GM12891 (cell line): ENCODE measurements around the gene SIVA1.

Experiments used
- DNase-seq: peaks from one replicate; pipeline ENCODE4 v3.0.0; 2011; ENCODE audit warnings: low spot score; ENCODE audit not compliant: insufficient read length
- FAIRE-seq: peaks from 2 replicates; lab custom pipeline; 2011; peaks lifted over from hg19 to GRCh38; lab: Jason Lieb, UNC
- PAX5 ChIP-seq: IDR thresholded peaks from 2 replicates; pipeline ENCODE4 v1.6.1; 2011; ENCODE audit warnings: low read length, moderate library complexity, mild to moderate bottlenecking; ENCODE audit not compliant: insufficient read depth, severe bottlenecking
- POLR2A ChIP-seq: IDR thresholded peaks from 2 replicates; pipeline ENCODE4 v1.6.1; 2011; ENCODE audit warnings: low read depth, low read length, control low read depth
- POLR2AphosphoS5 ChIP-seq: IDR thresholded peaks from 2 replicates; pipeline ENCODE4 v1.6.1; 2011; ENCODE audit warnings: low read depth, low read length, control low read depth
- POU2F2 ChIP-seq: IDR thresholded peaks from 2 replicates; pipeline ENCODE4 v1.6.1; 2011; ENCODE audit warnings: low read depth, mild to moderate bottlenecking, control low read depth, low read length, moderate library complexity
- SPI1 ChIP-seq: IDR thresholded peaks from 2 replicates; pipeline ENCODE4 v1.6.1; 2011; ENCODE audit warnings: low read depth, low read length, control low read depth
- TAF1 ChIP-seq: IDR thresholded peaks from 2 replicates; pipeline ENCODE4 v1.6.1; 2011; ENCODE audit warnings: low read depth, low read length, control low read depth

The SIVA1 gene

DNA sequence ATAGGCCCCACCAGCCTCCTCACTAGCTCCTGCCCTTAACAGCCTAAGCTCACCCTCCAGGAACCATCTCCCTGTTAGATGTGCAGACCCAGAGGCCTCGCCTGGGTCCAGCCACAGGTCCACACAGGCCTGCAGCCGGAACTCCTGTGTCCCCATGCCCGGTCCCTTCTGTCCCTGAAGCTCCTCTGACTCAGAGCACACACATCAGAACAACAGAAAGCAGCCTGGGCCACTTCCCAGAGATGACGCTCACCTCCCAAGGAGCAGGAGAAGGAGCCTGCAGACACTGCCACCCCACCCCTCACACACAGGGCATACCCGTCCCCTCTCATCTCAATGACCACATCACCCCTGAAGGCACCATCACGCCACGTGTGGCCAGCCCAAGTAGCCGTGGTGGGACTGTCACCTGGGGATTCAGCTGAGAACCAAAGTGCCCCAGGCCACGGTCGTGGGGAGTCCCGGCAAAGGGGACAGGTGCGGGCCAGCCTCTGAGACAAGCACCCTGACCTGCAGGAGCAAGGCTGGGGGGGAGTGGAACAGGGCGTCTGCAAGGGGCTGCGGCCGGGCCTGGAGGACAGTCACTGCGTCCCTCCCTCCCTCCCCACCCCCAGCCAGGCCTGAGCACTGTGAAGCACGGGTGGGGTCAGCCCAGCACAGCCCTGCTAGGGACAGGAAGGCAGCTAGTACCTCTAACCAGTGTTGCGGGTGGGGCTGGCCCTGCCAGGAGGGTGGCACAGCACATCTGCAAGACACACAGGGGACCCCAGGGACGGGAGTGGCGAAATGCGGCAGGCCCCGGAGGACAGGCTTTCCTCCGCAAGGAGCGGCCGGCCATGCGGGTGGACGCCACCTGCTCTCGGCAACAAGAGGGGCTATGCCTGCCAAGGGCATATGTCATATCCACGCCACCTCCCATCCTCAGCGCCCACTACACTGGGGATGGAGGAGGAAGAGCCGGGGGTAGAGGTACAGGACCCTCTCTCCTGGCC is 37.1 kb downstream of the SIVA1 start:
- TF ChIP-seq POU2F2 (no peak), TAF1 (no peak), SPI1 (no peak), PAX5 (no peak), POLR2A (no peak), POLR2AphosphoS5 (no peak)
- no peak for FAIRE-seq
- DNase-seq, result no peak

DNA sequence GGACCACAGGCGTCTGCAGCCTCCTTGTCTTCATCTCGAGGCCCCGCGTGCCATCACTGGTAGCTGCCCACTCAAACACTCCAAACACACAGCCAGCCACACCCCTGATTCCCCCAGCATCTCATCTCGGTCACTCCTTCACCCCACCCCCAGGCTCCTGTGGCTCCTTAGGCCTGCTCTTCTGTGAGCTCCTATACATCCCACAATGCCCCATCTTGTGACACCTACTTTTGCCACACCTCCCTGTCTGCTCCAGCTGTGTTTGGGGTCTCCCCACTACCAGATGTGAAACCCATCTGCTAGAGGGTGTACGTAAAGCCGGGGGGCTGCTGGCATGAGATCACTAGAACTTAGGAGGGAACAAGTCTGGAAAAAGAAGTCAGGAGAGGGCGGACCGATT is 38.5 kb downstream of the SIVA1 start:
- FAIRE-seq, result no peak

DNA sequence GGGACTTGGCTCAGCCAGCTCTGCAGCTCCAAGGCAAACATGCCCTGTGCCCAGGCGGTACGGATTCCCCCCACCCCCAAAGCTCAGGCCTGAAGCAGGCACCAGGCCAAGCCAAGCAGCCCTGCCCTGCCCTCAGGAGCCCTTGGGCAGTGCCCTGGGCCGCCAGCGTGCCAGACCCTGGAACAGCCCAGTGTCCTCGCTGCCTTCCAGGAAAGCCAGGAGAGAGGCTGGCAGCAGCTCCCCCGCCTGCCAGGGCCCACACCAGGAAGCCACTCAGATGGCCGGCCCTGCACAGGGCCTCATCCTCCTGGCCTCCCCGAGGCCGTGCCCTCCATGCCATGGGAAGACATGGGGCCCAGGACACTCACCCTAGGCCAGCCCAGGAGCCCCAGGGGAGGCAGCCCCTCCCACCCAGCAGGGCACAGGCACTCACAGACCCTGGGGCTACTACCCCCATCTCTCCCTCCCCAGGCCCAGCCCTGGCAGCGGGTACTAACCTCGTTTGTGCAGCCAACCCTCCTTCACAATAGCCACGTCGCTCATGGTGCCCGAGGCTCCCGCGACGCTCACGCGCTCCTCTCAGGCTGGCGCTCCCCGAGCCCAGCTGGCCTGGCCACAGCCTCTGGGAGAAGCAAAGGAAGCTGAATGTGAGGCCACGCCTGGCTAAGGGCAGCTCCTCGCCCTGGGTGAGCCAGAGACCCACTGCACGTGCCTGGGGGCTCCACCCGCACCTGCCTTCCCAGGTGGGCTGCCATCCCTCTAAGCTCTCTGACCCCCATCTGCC is 39.3 kb downstream of the SIVA1 start:
- no peak for DNase-seq
- FAIRE-seq, result no peak
- no peak for TF ChIP-seq SPI1
- no peak for TF ChIP-seq PAX5
- no peak for TF ChIP-seq POLR2AphosphoS5
- TF ChIP-seq POU2F2, result no peak
- no peak for TF ChIP-seq TAF1
- TF ChIP-seq POLR2A, result no peak

More for the DNA sequence above, 38.5 kb downstream of the SIVA1 start:
- TF ChIP-seq PAX5 (no peak), POLR2AphosphoS5 (no peak), POU2F2 (no peak), SPI1 (no peak), TAF1 (no peak), POLR2A (no peak)
- DNase-seq, result no peak

DNA sequence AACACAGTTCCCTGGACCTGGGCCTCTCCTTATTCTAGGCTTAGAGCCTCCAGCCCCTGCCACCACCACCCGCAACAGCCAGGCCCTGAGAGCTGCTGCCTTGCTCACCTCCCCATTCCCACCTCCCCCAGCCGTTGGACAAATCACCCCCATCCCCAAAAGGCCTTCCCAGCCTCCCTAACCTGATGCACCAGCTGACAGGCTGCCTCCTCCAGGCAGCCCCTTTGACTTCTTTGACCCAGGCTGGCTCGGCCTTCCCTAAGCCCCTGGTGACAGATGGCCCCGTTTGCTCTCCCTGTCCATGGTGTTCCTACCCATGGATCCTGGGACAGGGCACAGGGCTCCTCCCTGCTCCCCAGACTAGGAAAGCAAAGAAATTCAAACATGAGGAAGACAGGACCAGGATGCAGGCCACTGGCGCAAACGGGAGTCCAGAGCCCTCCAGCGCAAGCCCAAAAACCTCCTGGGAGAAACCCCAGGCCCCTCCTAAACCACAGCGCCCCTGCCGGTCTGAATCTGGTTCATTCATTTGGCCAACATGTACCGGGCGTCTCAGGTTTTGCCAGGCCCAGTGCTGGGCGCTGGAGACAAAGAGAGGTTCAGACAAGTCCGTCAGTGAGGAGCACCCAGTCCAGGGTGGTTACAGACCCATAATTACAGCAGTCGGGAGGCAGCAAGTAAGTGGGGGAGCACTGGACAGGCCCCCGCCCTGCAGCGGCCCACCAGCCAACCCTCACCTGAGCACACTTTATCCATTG is 40.2 kb downstream of the SIVA1 start:
- TF ChIP-seq POU2F2, result no peak
- TF ChIP-seq PAX5, result no peak
- no peak for TF ChIP-seq SPI1
- no peak for DNase-seq
- FAIRE-seq, result no peak

DNA sequence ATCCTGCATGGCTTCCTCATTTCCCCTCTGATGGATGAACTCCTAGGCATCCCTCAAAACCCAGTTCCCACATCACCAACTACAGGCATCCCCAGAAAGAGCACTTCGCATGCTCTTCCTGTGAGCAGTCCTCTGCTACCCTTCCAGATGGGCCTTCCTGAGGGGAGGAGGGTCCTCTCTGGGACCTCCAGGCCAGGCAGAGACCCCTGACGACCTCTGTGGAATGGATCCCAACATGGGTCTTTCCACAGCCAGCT is 40.7 kb downstream of the SIVA1 start:
- TF ChIP-seq SPI1, result no peak
- TF ChIP-seq PAX5, result no peak
- no peak for TF ChIP-seq POLR2A
- no peak for TF ChIP-seq TAF1
- no peak for TF ChIP-seq POU2F2
- no peak for TF ChIP-seq POLR2AphosphoS5
- FAIRE-seq (no peak), DNase-seq (no peak)

DNA sequence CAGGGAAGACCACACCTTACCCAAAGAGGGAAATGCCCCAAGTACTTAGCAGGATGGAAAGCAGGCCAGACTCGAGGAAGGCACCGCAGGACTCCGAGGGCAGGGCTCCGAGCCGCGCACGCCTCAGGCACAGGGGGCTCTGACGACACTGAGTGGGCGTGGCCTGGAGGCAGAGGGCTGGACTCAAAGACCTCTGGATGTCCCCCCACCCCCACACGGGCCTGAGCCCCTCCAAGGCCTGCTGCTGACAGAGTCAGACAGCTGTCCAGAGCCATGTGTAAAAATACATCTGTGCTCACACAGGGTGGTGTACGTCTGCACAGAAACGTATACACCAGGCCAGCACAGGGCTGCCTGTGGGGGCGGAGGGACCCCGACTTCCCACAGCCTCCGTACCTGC is 41.2 kb downstream of the SIVA1 start:
- DNase-seq (peak; percentile 76), FAIRE-seq (peak; percentile 87)

DNA sequence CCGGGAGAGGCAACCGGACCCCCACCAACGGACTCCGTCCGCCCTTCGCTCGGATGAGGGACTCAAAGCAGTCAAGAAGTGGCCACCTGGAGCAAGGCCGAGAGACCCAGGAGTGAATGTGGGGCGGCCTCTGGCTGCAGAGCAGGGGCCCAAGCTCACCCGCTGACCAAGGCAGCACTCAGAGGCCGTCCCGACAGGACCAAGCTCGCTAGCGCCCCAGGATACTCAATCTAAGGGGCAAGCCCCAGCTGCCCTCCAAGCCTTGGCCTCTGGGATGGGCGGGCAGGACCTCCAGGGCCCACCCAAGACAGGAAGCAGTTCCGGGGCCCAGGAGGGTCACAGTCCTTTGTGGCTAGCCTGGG is 41.7 kb downstream of the SIVA1 start:
- TF ChIP-seq POU2F2 (no peak), PAX5 (no peak), POLR2A (no peak), SPI1 (no peak), TAF1 (no peak), POLR2AphosphoS5 (no peak)
- FAIRE-seq (no peak), DNase-seq (peak; percentile 55)

More for the DNA sequence above, 41.2 kb downstream of the SIVA1 start:
- no peak for TF ChIP-seq POLR2A
- TF ChIP-seq POU2F2, result no peak
- TF ChIP-seq PAX5, result no peak
- no peak for TF ChIP-seq SPI1
- TF ChIP-seq POLR2AphosphoS5, result no peak
- TF ChIP-seq TAF1, result no peak

DNA sequence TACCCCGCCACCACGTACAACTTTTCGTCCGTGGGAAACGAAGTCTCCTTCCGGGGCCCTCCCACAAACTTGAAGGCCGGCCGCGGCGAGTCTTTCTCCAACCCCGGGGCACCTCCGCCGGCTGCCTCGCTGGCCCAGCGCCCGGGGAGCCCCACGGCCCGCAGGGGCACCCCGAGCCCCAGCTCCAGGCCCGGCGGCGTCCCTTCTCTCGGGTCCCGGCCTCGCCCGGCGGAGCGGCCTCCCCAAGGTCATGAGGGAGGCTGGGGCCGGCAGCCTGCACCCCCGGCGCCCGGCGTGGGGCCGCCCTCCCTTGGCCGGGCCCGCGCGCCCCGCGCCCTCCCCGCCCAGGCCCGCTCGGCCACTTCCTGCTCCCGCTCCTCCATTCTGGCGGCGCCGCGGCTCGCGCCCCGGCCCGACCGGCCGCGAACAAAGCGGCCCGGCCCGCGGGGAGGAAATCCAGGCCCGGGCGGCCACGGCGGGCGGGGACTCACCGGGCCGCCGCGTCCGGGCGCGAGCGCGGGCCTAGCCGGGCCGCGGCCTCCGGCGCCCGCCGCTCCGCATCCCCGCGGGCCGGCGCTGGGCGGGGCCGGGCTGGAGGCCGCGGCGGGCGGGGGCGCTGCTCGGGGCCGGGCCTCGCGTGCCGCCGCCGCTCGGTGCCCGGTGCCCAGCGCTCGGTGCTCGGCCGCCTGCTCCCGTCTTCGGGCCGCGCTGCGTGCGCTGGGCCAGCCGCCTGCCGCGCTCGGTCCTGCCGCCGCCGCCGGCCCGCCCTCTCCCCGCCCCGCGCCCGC is 42.2 kb downstream of the SIVA1 start, which contains the start of gene AKT1:
Gene AKT1 (minus strand): TSS at position 756 of the 788 bp plus-strand sequence. CDS start 3,105 bp downstream, outside the sequence.
- FAIRE-seq, result peak; percentile 85
- peak; percentile 71 for DNase-seq
- TF ChIP-seq PAX5 (no peak), POLR2A (no peak), TAF1 (no peak), POLR2AphosphoS5 (no peak), POU2F2 (no peak), SPI1 (no peak)
